ENCODE measurements around the gene DCDC1. TPM values are rescaled to one million over a fixed set of nuclear protein-coding genes. Genes with fewer than 3 reads are reported as not detected.

The DCDC1 gene
- total RNA-seq, 1 donor from 2014 or later = 0.21 TPM

- H3K4me3 ChIP-seq (ENCODE audit: low read depth, low read length) = no peak overlapping the region
- H3K36me3 ChIP-seq (ENCODE audit: control insufficient read depth, insufficient read depth, low read length) = no peaks in the 10 kb centered on the region
- DNase-seq (ENCODE audit: low read depth) = no peak
- no peak for TF ChIP-seq CTCF (IDR thresholded peaks at IDR 0.05; ENCODE audit: insufficient read depth, low read length, poor library complexity, severe bottlenecking)
- H3K27me3 ChIP-seq (ENCODE audit: control insufficient read depth, insufficient read depth, low read length) = no peaks in the 10 kb centered on the region
These were observed 466.6 kb downstream of the DCDC1 start for GRCh38 chr11:30902929-30903328.

- H3K4me3 ChIP-seq (ENCODE audit: low read depth, low read length) = no peak overlapping the region
- no peak for DNase-seq (ENCODE audit: low read depth)
- H3K27me3 ChIP-seq (ENCODE audit: control insufficient read depth, insufficient read depth, low read length) = no peaks in the 10 kb centered on the region
- H3K36me3 ChIP-seq (ENCODE audit: control insufficient read depth, insufficient read depth, low read length) = no peaks in the 10 kb centered on the region
- no peak for TF ChIP-seq CTCF (IDR thresholded peaks at IDR 0.05; ENCODE audit: insufficient read depth, low read length, poor library complexity, severe bottlenecking)
These were observed 474.5 kb downstream of the DCDC1 start for GRCh38 chr11:30895046-30895445.

GRCh38 chr11:30893318-30893717, 476.2 kb downstream of the DCDC1 start:
- no peak for DNase-seq (ENCODE audit: low read depth)
- Histone ChIP-seq H3K27me3 (ENCODE audit: control insufficient read depth, insufficient read depth, low read length) (no peaks in the 10 kb centered on the region), H3K4me3 (ENCODE audit: low read depth, low read length) (no peak overlapping the region), H3K36me3 (ENCODE audit: control insufficient read depth, insufficient read depth, low read length) (no peaks in the 10 kb centered on the region)
- no peak for TF ChIP-seq CTCF (IDR thresholded peaks at IDR 0.05; ENCODE audit: insufficient read depth, low read length, poor library complexity, severe bottlenecking)

- TF ChIP-seq CTCF (IDR thresholded peaks at IDR 0.05; ENCODE audit: insufficient read depth, low read length, poor library complexity, severe bottlenecking) = no peak
- H3K4me3 ChIP-seq (ENCODE audit: low read depth, low read length) = no peak overlapping the region
- no peaks in the 10 kb centered on the region for H3K36me3 ChIP-seq (ENCODE audit: control insufficient read depth, insufficient read depth, low read length)
- DNase-seq (ENCODE audit: low read depth) = peak; percentile 26
- no peaks in the 10 kb centered on the region for H3K27me3 ChIP-seq (ENCODE audit: control insufficient read depth, insufficient read depth, low read length)
These were observed 480.3 kb downstream of the DCDC1 start for GRCh38 chr11:30889143-30889794.

- no peaks in the 10 kb centered on the region for H3K36me3 ChIP-seq (ENCODE audit: control insufficient read depth, insufficient read depth, low read length)
- TF ChIP-seq CTCF (IDR thresholded peaks at IDR 0.05; ENCODE audit: insufficient read depth, low read length, poor library complexity, severe bottlenecking) = no peak
- DNase-seq (ENCODE audit: low read depth) = no peak
These were observed 490.1 kb downstream of the DCDC1 start for GRCh38 chr11:30879322-30880005.

More at GRCh38 chr11:30879322-30880005, 490.1 kb downstream of the DCDC1 start:
- H3K4me3 ChIP-seq (ENCODE audit: low read depth, low read length) = no peak overlapping the region
- no peaks in the 10 kb centered on the region for H3K27me3 ChIP-seq (ENCODE audit: control insufficient read depth, insufficient read depth, low read length)
